MCF 10A (cell line): ENCODE measurements around the gene TRDN. TPM values are rescaled to one million over a fixed set of nuclear protein-coding genes. Genes with fewer than 3 reads are reported as not detected.
A peak's percentile ranks its signal among the peaks of the same experiment; 100 is the strongest.
"Not testable (repeated sequence)": the region's sequence is repeated elsewhere in the genome, so short reads cannot be mapped to it uniquely, and the experiment has no call there.

Experiments used
- BruUV-seq: library from RNA; stranded (reverse); fragments of 400-500 nt; replicated peaks from 2 replicates; lab custom pipeline; 2021; lab: Mats Ljungman, UMichigan
- CTCF ChIA-PET: fragments of 300-600 bp; sonication (Branson Sonifier 250); formaldehyde crosslinking; extraction: SDS; loops from one replicate; lab custom pipeline; 2021; ENCODE audit warnings: antibody characterized with exemption, inconsistent platforms; lab: Yijun Ruan, JAX
- POLR2A ChIA-PET: fragments of 300-600, 350-650 bp; sonication (Branson Sonifier 250); formaldehyde crosslinking; extraction: SDS; loops from one replicate; lab custom pipeline; 2020; ENCODE audit warnings: antibody characterized with exemption, inconsistent platforms; lab: Yijun Ruan, JAX
- DNase-seq: peaks from one replicate; pipeline ENCODE4 v3.0.0-alpha.2; 2018; ENCODE audit not compliant: unreplicated experiment
- H3K27ac Mint-ChIP-seq: one replicate; pipeline ENCODE4 v1.8.0; 2022; ENCODE audit warnings: mild to moderate bottlenecking, low read depth, mixed read lengths; ENCODE audit not compliant: unreplicated experiment
- H3K27me3 Mint-ChIP-seq: one replicate; pipeline ENCODE4 v1.8.0; 2022; ENCODE audit warnings: mixed read lengths; ENCODE audit not compliant: insufficient read depth, unreplicated experiment
- H3K36me3 Mint-ChIP-seq: one replicate; pipeline ENCODE4 v1.8.0; 2022; ENCODE audit warnings: mild to moderate bottlenecking, moderate library complexity, mixed read lengths; ENCODE audit not compliant: insufficient read depth, unreplicated experiment
- H3K4me1 Mint-ChIP-seq: one replicate; pipeline ENCODE4 v1.8.0; 2022; ENCODE audit warnings: mixed read lengths; ENCODE audit not compliant: insufficient read depth, unreplicated experiment
- H3K4me3 Mint-ChIP-seq: one replicate; pipeline ENCODE4 v1.8.0; 2022; ENCODE audit warnings: mild to moderate bottlenecking, moderate library complexity, mixed read lengths; ENCODE audit not compliant: unreplicated experiment
- H3K9me3 Mint-ChIP-seq: one replicate; pipeline ENCODE4 v1.8.0; 2022; ENCODE audit warnings: mixed read lengths; ENCODE audit not compliant: unreplicated experiment
- CTCF ChIP-seq: fragments of 200-600 bp; IDR thresholded peaks from one replicate; pipeline ENCODE4 v1.8.0; 2022; ENCODE audit warnings: antibody characterized with exemption, mild to moderate bottlenecking; ENCODE audit not compliant: unreplicated experiment
- intact Hi-C: fragments of 100-400 bp; cut with micrococcal nuclease; formaldehyde crosslinking; loops from 2 replicates; pipeline ENCODE4 v1.14.1; 2022
- total RNA-seq: library from RNA; stranded (reverse); gene quantifications from 2 replicates; pipeline ENCODE4 v1.2.3, GENCODE V29; 2022

Gene TRDN
- total RNA-seq, 1 experiment from 2014 or later, result not detected

GRCh38 chr6:123321020-123321419, 315.7 kb downstream of the TRDN start:
- no TSS peak for BruUV-seq
- Mint-ChIP-seq H3K4me3 (no peak overlapping the region), H3K4me1 (peaks cover 10% of the 10 kb centered on the region)

GRCh38 chr6:123316733-123317323, 319.9 kb downstream of the TRDN start:
- no peak overlapping the region for H3K27ac Mint-ChIP-seq
- H3K4me1 Mint-ChIP-seq, result no peaks in the 10 kb centered on the region
- CTCF ChIA-PET, result interaction anchor here (0.6 to 7.3 kb wide), 11 partner anchors 224 to 707 kb away, joined by 3 to 127 read pairs (median 4); partner anchors contain the start of gene PKIB
- TF ChIP-seq CTCF, result peak; percentile 53
- no TSS peak for BruUV-seq
- no peaks in the 10 kb centered on the region for H3K27me3 Mint-ChIP-seq
- no peaks in the 10 kb centered on the region for H3K36me3 Mint-ChIP-seq
- POLR2A ChIA-PET, result interaction anchor here (0.5 to 0.6 kb wide), 2 partner anchors 444 to 451 kb away, joined by 3 to 5 read pairs; no protein-coding TSS in a partner anchor
- H3K4me3 Mint-ChIP-seq, result no peak overlapping the region
- no peaks in the 10 kb centered on the region for H3K9me3 Mint-ChIP-seq
- intact Hi-C loops, result loop anchor here (1.0 to 2.0 kb wide), 4 partner anchors 226 to 586 kb away; no protein-coding TSS in a partner anchor
- peak; percentile 33 for DNase-seq

More at GRCh38 chr6:123321020-123321419, 315.7 kb downstream of the TRDN start:
- H3K36me3 Mint-ChIP-seq, result no peaks in the 10 kb centered on the region
- no peak overlapping the region for H3K27ac Mint-ChIP-seq
- H3K9me3 Mint-ChIP-seq, result no peaks in the 10 kb centered on the region
- no peak for DNase-seq
- no peak for TF ChIP-seq CTCF
- CTCF ChIA-PET, result interaction anchor here (0.7 to 7.3 kb wide), 5 partner anchors 8 to 530 kb away, joined by 3 to 127 read pairs (median 5); no protein-coding TSS in a partner anchor
- intact Hi-C loops, result no loop called here
- POLR2A ChIA-PET, result interaction anchor here (0.7 kb wide), 1 partner anchor 295 kb away, joined by 3 read pairs; no protein-coding TSS in a partner anchor
- H3K27me3 Mint-ChIP-seq, result no peaks in the 10 kb centered on the region

- H3K4me1 Mint-ChIP-seq, intact Hi-C loops: not testable (repeated sequence)
Measured at GRCh38 chr6:123314459-123314858, 322.3 kb downstream of the TRDN start.

GRCh38 chr6:123309130-123309529, 327.6 kb downstream of the TRDN start:
- no peaks in the 10 kb centered on the region for H3K9me3 Mint-ChIP-seq
- no TSS peak for BruUV-seq
- peak overlapping the region; percentile 24 for H3K27ac Mint-ChIP-seq
- H3K4me3 Mint-ChIP-seq, result no peak overlapping the region
- no peak for TF ChIP-seq CTCF
- CTCF ChIA-PET, result interaction anchor here (1.3 kb wide), 1 partner anchor 440 kb away, joined by 7 read pairs; no protein-coding TSS in a partner anchor
- no peaks in the 10 kb centered on the region for H3K4me1 Mint-ChIP-seq
- POLR2A ChIA-PET, result no interaction called here
- intact Hi-C loops, result no loop called here
- H3K27me3 Mint-ChIP-seq, result no peaks in the 10 kb centered on the region
- no peak for DNase-seq
- H3K36me3 Mint-ChIP-seq, result no peaks in the 10 kb centered on the region

More at GRCh38 chr6:123314459-123314858, 322.3 kb downstream of the TRDN start:
- DNase-seq, POLR2A ChIA-PET, H3K9me3 Mint-ChIP-seq, BruUV-seq, H3K27me3 Mint-ChIP-seq, H3K27ac Mint-ChIP-seq, H3K36me3 Mint-ChIP-seq, H3K4me3 Mint-ChIP-seq: not testable (repeated sequence)
- CTCF ChIA-PET, result interaction anchor here (0.9 to 1.0 kb wide), 2 partner anchors 368 to 446 kb away, joined by 3 to 4 read pairs; no protein-coding TSS in a partner anchor
